Mesendoderm (in vitro differentiated cells): ENCODE data around the gene AOPEP.

Experiments
- DNase-seq: peaks from one replicate; pipeline ENCODE4 v3.0.0; 2013
- H2AK5ac ChIP-seq: 2 replicates; pipeline ENCODE4 v1.6.1; 2013; ENCODE audit warnings: low read length, inconsistent platforms
- H2BK120ac ChIP-seq: 2 replicates; pipeline ENCODE4 v1.6.1; 2013; ENCODE audit warnings: low read depth, mild to moderate bottlenecking, low read length, moderate library complexity, mixed read lengths
- H2BK15ac ChIP-seq: replicated peaks from 2 replicates; pipeline ENCODE4 v1.6.1; 2013; ENCODE audit warnings: low read depth, mild to moderate bottlenecking, moderate library complexity
- H2BK5ac ChIP-seq: 2 replicates; pipeline ENCODE4 v1.6.1; 2013; ENCODE audit warnings: low read length, inconsistent platforms
- H3K18ac ChIP-seq: 2 replicates; pipeline ENCODE4 v1.6.1; 2013; ENCODE audit warnings: mild to moderate bottlenecking, low read length, mixed read lengths
- H3K23ac ChIP-seq: one replicate; pipeline ENCODE4 v1.6.1; 2013; ENCODE audit warnings: low read length
- H3K27ac ChIP-seq: 2 replicates; pipeline ENCODE4 v1.5.1; 2013; ENCODE audit warnings: low read depth, mild to moderate bottlenecking, inconsistent platforms, low read length, moderate library complexity
- H3K27me3 ChIP-seq: 2 replicates; pipeline ENCODE4 v1.6.1; 2013; ENCODE audit warnings: low read length, control low read depth, mild to moderate bottlenecking, inconsistent platforms; ENCODE audit not compliant: insufficient read depth, poor library complexity
- H3K36me3 ChIP-seq: 2 replicates; pipeline ENCODE4 v1.6.1; 2013; ENCODE audit warnings: low read length, inconsistent platforms; ENCODE audit not compliant: control insufficient read depth, insufficient read depth
- H3K4ac ChIP-seq: one replicate; pipeline ENCODE4 v1.6.1; 2013; ENCODE audit warnings: low read depth, mild to moderate bottlenecking, low read length, moderate library complexity
- H3K4me1 ChIP-seq: 2 replicates; pipeline ENCODE4 v1.6.1; 2013; ENCODE audit warnings: low read depth, low read length, inconsistent platforms; ENCODE audit not compliant: control insufficient read depth
- H3K4me2 ChIP-seq: 2 replicates; pipeline ENCODE4 v1.6.1; 2013; ENCODE audit warnings: low read length
- H3K4me3 ChIP-seq: 2 replicates; pipeline ENCODE4 v1.5.1; 2013; ENCODE audit warnings: mild to moderate bottlenecking, low read length
- H3K56ac ChIP-seq: one replicate; pipeline ENCODE4 v1.6.1; 2013; ENCODE audit warnings: low read length
- H3K79me1 ChIP-seq: 2 replicates; pipeline ENCODE4 v1.6.1; 2013; ENCODE audit warnings: low read length, inconsistent platforms
- H3K79me2 ChIP-seq: 2 replicates; pipeline ENCODE4 v1.6.1; 2013; ENCODE audit warnings: mild to moderate bottlenecking, low read length; ENCODE audit not compliant: control insufficient read depth, insufficient read depth
- H3K9ac ChIP-seq: 2 replicates; pipeline ENCODE4 v1.6.1; 2013; ENCODE audit warnings: low read length, inconsistent platforms
- H4K5ac ChIP-seq: one replicate; pipeline ENCODE4 v1.6.1; 2013; ENCODE audit warnings: low read length
- H4K8ac ChIP-seq: one replicate; pipeline ENCODE4 v1.6.1; 2013; ENCODE audit warnings: low read depth, mild to moderate bottlenecking, control low read depth, low read length, moderate library complexity
- WGBS: extraction: QIAGEN DNeasy Blood & Tissue Kit; methylation state at CpG from one replicate; pipeline ENCODE4 v1.1.7; 2013; ENCODE audit warnings: low lambda C conversion rate, missing lambda C conversion rate; ENCODE audit not compliant: insufficient coverage; ENCODE audit errors: extremely low coverage; 5-methylcytosine and 5-hydroxymethylcytosine counted together

The AOPEP gene

GRCh38 chr9:95082401-95083084 lies 356.0 kb downstream of the AOPEP start:
- no peak overlapping the region for H2BK120ac ChIP-seq
- H3K27ac ChIP-seq, result no peak overlapping the region
- H2BK5ac ChIP-seq, result no peak overlapping the region
- H3K79me2 ChIP-seq, result peaks cover 2% of the 10 kb centered on the region
- H3K4me2 ChIP-seq, result no peak overlapping the region
- H4K8ac ChIP-seq, result no peak overlapping the region
- no peaks in the 10 kb centered on the region for H3K27me3 ChIP-seq
- H3K4me3 ChIP-seq, result no peak overlapping the region
- H3K4ac ChIP-seq, result no peak overlapping the region
- H4K5ac ChIP-seq, result no peak overlapping the region
- peaks cover 7% of the 10 kb centered on the region for H3K4me1 ChIP-seq
- H3K79me1 ChIP-seq, result peaks cover 6% of the 10 kb centered on the region
- no CpG with 5 or more reads among the region's 18 CpGs for WGBS
- no peak for DNase-seq
- no peak overlapping the region for H3K9ac ChIP-seq
- no peak overlapping the region for H3K56ac ChIP-seq
- H3K23ac ChIP-seq, result no peak overlapping the region
- peaks cover 6% of the 10 kb centered on the region for H3K36me3 ChIP-seq
- no peak overlapping the region for H2BK15ac ChIP-seq
- H2AK5ac ChIP-seq, result no peak overlapping the region
- no peak overlapping the region for H3K18ac ChIP-seq

- no peak overlapping the region for H4K8ac ChIP-seq
- H3K4me1 ChIP-seq, result peaks cover 5% of the 10 kb centered on the region
- H2BK5ac ChIP-seq, result no peak overlapping the region
- no peak overlapping the region for H3K56ac ChIP-seq
- no peak overlapping the region for H3K18ac ChIP-seq
- H3K79me2 ChIP-seq, result peaks cover 2% of the 10 kb centered on the region
- no peak overlapping the region for H2AK5ac ChIP-seq
- H3K27me3 ChIP-seq, result no peaks in the 10 kb centered on the region
- no peak overlapping the region for H3K4me2 ChIP-seq
- H3K36me3 ChIP-seq, result peaks cover 6% of the 10 kb centered on the region
- no peak overlapping the region for H3K9ac ChIP-seq
- peaks cover 6% of the 10 kb centered on the region for H3K79me1 ChIP-seq
- H3K4me3 ChIP-seq, result no peak overlapping the region
- no CpG with 5 or more reads among the region's 39 CpGs for WGBS
- no peak overlapping the region for H2BK15ac ChIP-seq
- no peak overlapping the region for H2BK120ac ChIP-seq
- H3K4ac ChIP-seq, result no peak overlapping the region
- H3K23ac ChIP-seq, result no peak overlapping the region
- no peak for DNase-seq
- no peak overlapping the region for H4K5ac ChIP-seq
- no peak overlapping the region for H3K27ac ChIP-seq
Observed at GRCh38 chr9:95083086-95083768, 356.7 kb downstream of the AOPEP start.

GRCh38 chr9:95084254-95084934 lies 357.9 kb downstream of the AOPEP start:
- Histone ChIP-seq H2BK5ac (no peak overlapping the region), H4K5ac (no peak overlapping the region), H3K27me3 (no peaks in the 10 kb centered on the region), H3K4me1 (no peaks in the 10 kb centered on the region), H4K8ac (no peak overlapping the region), H3K23ac (no peak overlapping the region), H2AK5ac (no peak overlapping the region), H3K36me3 (peaks cover 6% of the 10 kb centered on the region), H3K27ac (no peak overlapping the region), H3K79me2 (no peaks in the 10 kb centered on the region), H3K4me2 (no peak overlapping the region), H3K79me1 (peaks cover 3% of the 10 kb centered on the region), H3K18ac (no peak overlapping the region), H3K4me3 (no peak overlapping the region), H2BK120ac (no peak overlapping the region), H3K56ac (no peak overlapping the region), H3K9ac (no peak overlapping the region), H2BK15ac (no peak overlapping the region), H3K4ac (no peak overlapping the region)
- no peak for DNase-seq
- no CpG with 5 or more reads among the region's 19 CpGs for WGBS

GRCh38 chr9:95085036-95085770 lies 358.7 kb downstream of the AOPEP start:
- Histone ChIP-seq H3K4me2 (no peak overlapping the region), H2BK15ac (no peak overlapping the region), H3K79me2 (no peaks in the 10 kb centered on the region), H4K5ac (no peak overlapping the region), H3K79me1 (peaks cover 3% of the 10 kb centered on the region), H3K23ac (no peak overlapping the region), H3K27ac (no peak overlapping the region), H3K4me1 (no peaks in the 10 kb centered on the region), H3K56ac (no peak overlapping the region), H3K4me3 (no peak overlapping the region), H2AK5ac (no peak overlapping the region), H4K8ac (no peak overlapping the region), H3K4ac (no peak overlapping the region), H3K9ac (no peak overlapping the region), H2BK5ac (no peak overlapping the region), H3K18ac (no peak overlapping the region), H2BK120ac (no peak overlapping the region), H3K27me3 (no peaks in the 10 kb centered on the region), H3K36me3 (peaks cover 6% of the 10 kb centered on the region)
- no CpG with 5 or more reads among the region's 29 CpGs for WGBS
- no peak for DNase-seq

- no peak overlapping the region for H4K8ac ChIP-seq
- DNase-seq, result no peak
- H3K79me2 ChIP-seq, result no peaks in the 10 kb centered on the region
- H2AK5ac ChIP-seq, result no peak overlapping the region
- H3K18ac ChIP-seq, result no peak overlapping the region
- no peak overlapping the region for H2BK15ac ChIP-seq
- H3K9ac ChIP-seq, result no peak overlapping the region
- no peak overlapping the region for H4K5ac ChIP-seq
- peaks cover 6% of the 10 kb centered on the region for H3K36me3 ChIP-seq
- no peak overlapping the region for H2BK120ac ChIP-seq
- H3K56ac ChIP-seq, result no peak overlapping the region
- no peak overlapping the region for H3K23ac ChIP-seq
- H3K4me2 ChIP-seq, result no peak overlapping the region
- H3K27ac ChIP-seq, result no peak overlapping the region
- H3K4ac ChIP-seq, result no peak overlapping the region
- WGBS, result no CpG with 5 or more reads among the region's 40 CpGs
- H3K4me1 ChIP-seq, result no peaks in the 10 kb centered on the region
- H2BK5ac ChIP-seq, result no peak overlapping the region
- H3K27me3 ChIP-seq, result no peaks in the 10 kb centered on the region
- H3K79me1 ChIP-seq, result peaks cover 2% of the 10 kb centered on the region
- no peak overlapping the region for H3K4me3 ChIP-seq
Observed at GRCh38 chr9:95085861-95086563, 359.5 kb downstream of the AOPEP start.
